Measurements from ENCODE around the gene GNB2.

Gene GNB2

DNA sequence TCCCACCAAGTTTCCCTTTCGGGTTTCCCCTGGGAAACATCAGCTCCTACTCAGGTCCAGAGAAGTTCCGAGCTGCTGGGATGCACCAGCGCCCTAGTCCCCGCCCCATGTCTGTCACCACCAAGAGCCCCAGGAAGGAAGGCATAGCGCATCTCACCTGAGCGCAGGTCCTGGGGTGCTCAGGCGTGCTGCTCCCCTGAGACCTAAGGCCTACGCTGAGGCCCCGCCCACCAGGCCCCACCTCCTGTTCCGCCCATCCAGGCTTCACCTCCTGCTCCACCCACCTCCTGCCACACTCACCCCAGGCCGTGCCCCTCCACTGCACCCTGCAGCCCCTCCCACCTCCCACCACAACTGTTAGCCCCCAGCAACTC is 31.0 kb upstream of the GNB2 start:
- Histone ChIP-seq H3K9ac (ENCODE audit: low read length) (no peak overlapping the region), H3K27me3 (replicated peaks; ENCODE audit: insufficient read depth, low read length) (peaks cover 88% of the 10 kb centered on the region), H3F3A (ENCODE audit: insufficient read depth, low read length) (no peaks in the 10 kb centered on the region), H3K36me3 (replicated peaks; ENCODE audit: insufficient read depth, low read length) (no peaks in the 10 kb centered on the region), H3K4me2 (ENCODE audit: low read depth, low read length) (peak overlapping the region; percentile 55; the same call in 1 of the 2 replicates), H3K4me1 (ENCODE audit: low read length) (no peaks in the 10 kb centered on the region), H3K4me3 (ENCODE audit: low read length) (peak overlapping the region; percentile 39; the same call in 1 of the 2 replicates), H3K79me2 (ENCODE audit: low read length) (no peaks in the 10 kb centered on the region), H3K9me2 (replicated peaks; ENCODE audit: insufficient read depth, low read length) (no peaks in the 10 kb centered on the region), H3K27ac (ENCODE audit: low read length) (no peak overlapping the region), H4K20me1 (ENCODE audit: insufficient read depth, low read length) (no peaks in the 10 kb centered on the region), H3K9me3 (replicated peaks; ENCODE audit: insufficient read depth, low read length) (no peaks in the 10 kb centered on the region), H2AFZ (ENCODE audit: low read length) (no peak overlapping the region; the same call in 1 of the 2 replicates)
- peak; percentile 58 for DNase-seq
- TF ChIP-seq, protein P1, sequence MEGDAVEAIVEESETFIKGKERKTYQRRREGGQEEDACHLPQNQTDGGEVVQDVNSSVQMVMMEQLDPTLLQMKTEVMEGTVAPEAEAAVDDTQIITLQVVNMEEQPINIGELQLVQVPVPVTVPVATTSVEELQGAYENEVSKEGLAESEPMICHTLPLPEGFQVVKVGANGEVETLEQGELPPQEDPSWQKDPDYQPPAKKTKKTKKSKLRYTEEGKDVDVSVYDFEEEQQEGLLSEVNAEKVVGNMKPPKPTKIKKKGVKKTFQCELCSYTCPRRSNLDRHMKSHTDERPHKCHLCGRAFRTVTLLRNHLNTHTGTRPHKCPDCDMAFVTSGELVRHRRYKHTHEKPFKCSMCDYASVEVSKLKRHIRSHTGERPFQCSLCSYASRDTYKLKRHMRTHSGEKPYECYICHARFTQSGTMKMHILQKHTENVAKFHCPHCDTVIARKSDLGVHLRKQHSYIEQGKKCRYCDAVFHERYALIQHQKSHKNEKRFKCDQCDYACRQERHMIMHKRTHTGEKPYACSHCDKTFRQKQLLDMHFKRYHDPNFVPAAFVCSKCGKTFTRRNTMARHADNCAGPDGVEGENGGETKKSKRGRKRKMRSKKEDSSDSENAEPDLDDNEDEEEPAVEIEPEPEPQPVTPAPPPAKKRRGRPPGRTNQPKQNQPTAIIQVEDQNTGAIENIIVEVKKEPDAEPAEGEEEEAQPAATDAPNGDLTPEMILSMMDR (IDR thresholded peaks at IDR 0.05; ENCODE audit: low read length), result no peak
- TF ChIP-seq EZH2 (optimal IDR thresholded peaks at IDR 0.05; ENCODE audit: low read depth, low read length) (no peak), EZH2phosphoT487 (IDR thresholded peaks at IDR 0.05; ENCODE audit: low read length) (no peak)

DNA sequence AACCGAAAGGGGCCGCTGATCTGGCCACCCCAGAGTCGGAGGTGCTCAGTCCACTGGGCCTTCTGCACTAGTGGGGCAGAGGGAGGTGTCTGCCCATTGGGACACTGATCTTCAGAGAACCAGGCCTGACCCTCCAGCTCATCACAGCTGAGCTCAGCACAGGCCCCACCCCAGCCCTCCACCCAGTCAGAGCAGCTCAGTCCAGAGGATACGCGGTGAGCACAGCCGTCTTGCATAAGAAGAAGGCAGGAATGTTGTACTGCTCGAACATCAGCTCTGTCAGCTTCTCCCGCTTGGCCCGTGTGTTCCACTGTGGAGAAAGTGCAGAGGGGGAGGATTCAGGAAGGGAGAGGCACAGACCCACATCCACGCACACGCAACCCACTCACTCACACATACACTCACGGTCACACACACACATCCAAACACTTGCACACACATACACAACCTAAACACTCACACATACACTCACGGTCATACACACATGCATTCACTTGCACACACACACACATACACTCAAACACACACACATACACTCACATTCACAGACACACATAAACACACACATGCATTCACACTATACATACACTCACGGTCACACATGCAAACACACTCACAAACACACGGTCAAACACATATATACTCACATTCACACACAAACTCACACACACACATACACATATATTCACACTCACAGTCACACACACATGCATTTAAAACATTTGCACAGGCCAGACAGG is 23.5 kb upstream of the GNB2 start:
- TF ChIP-seq EZH2phosphoT487 (IDR thresholded peaks at IDR 0.05; ENCODE audit: low read length), result no peak
- TF ChIP-seq EZH2 (optimal IDR thresholded peaks at IDR 0.05; ENCODE audit: low read depth, low read length), result no peak
- TF ChIP-seq, protein P1 (IDR thresholded peaks at IDR 0.05; ENCODE audit: low read length), result no peak
- Histone ChIP-seq H3K36me3 (replicated peaks; ENCODE audit: insufficient read depth, low read length) (no peaks in the 10 kb centered on the region), H3F3A (ENCODE audit: insufficient read depth, low read length) (no peaks in the 10 kb centered on the region), H3K4me2 (ENCODE audit: low read depth, low read length) (no peak overlapping the region), H3K79me2 (ENCODE audit: low read length) (no peaks in the 10 kb centered on the region), H3K27ac (ENCODE audit: low read length) (no peak overlapping the region), H4K20me1 (ENCODE audit: insufficient read depth, low read length) (no peaks in the 10 kb centered on the region), H3K9ac (ENCODE audit: low read length) (no peak overlapping the region), H3K9me3 (replicated peaks; ENCODE audit: insufficient read depth, low read length) (no peaks in the 10 kb centered on the region), H3K4me3 (ENCODE audit: low read length) (no peak overlapping the region), H3K4me1 (ENCODE audit: low read length) (no peaks in the 10 kb centered on the region), H2AFZ (ENCODE audit: low read length) (no peak overlapping the region), H3K9me2 (replicated peaks; ENCODE audit: insufficient read depth, low read length) (no peaks in the 10 kb centered on the region), H3K27me3 (replicated peaks; ENCODE audit: insufficient read depth, low read length) (peaks cover 88% of the 10 kb centered on the region)
- no peak for DNase-seq

DNA sequence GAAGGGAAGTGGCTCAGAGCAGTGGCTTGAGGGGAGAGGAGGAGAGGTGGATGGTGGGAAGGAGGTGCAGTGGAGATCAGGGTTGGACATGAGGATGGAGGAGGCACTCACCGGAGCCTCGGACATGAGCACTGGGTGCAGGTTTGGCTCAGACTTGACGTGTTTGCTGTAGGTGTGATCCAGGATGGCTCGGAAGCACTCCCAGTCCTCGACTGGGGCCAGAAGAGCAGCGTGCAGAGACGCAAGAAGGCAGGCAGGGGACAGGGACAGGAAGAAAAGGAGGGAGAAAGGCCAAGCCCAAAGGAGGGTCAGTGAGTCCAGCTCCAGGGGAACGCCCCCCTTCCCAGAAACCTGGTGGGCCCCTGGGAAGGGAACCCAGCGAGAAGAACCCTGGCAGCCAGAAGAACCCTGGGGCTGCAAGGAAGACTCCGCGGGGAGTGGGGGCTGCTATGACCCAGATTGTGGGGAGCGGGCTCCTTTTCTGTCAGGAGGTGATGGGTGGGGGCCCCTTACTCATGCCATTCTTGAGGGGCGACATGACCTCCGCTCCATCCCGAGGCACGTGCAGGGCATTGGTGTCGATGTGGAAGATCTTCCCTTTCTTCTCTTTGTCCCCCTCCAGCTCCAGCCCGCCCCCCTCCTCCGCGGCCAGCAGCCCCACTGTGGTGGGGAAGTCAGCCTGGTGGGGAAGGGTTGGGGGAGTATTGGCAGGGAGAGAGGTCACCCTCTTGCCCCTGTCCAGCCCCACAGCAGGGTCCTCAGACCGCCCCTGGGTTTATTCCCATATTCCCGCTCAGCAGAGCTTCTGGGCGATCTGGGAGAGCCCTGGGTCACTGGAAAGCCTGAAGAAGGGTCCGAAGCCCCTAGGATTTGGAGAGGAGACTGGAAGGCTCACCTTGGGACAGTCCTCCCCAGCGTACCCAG is 18.4 kb upstream of the GNB2 start:
- H2AFZ ChIP-seq (ENCODE audit: low read length), result no peak overlapping the region
- H3K79me2 ChIP-seq (ENCODE audit: low read length), result no peaks in the 10 kb centered on the region
- H3K27ac ChIP-seq (ENCODE audit: low read length), result no peak overlapping the region
- DNase-seq, result no peak
- H3K4me2 ChIP-seq (ENCODE audit: low read depth, low read length), result no peak overlapping the region
- no peak for TF ChIP-seq EZH2phosphoT487 (IDR thresholded peaks at IDR 0.05; ENCODE audit: low read length)
- TF ChIP-seq EZH2 (optimal IDR thresholded peaks at IDR 0.05; ENCODE audit: low read depth, low read length), result no peak
- TF ChIP-seq, protein P1 (IDR thresholded peaks at IDR 0.05; ENCODE audit: low read length), result no peak
- H4K20me1 ChIP-seq (ENCODE audit: insufficient read depth, low read length), result no peaks in the 10 kb centered on the region
- no peaks in the 10 kb centered on the region for H3K4me1 ChIP-seq (ENCODE audit: low read length)
- no peak overlapping the region for H3K4me3 ChIP-seq (ENCODE audit: low read length)
- H3K9me3 ChIP-seq (replicated peaks; ENCODE audit: insufficient read depth, low read length), result no peaks in the 10 kb centered on the region
- no peaks in the 10 kb centered on the region for H3F3A ChIP-seq (ENCODE audit: insufficient read depth, low read length)
- peaks cover 90% of the 10 kb centered on the region for H3K27me3 ChIP-seq (replicated peaks; ENCODE audit: insufficient read depth, low read length)
- H3K9ac ChIP-seq (ENCODE audit: low read length), result no peak overlapping the region
- H3K36me3 ChIP-seq (replicated peaks; ENCODE audit: insufficient read depth, low read length), result no peaks in the 10 kb centered on the region
- no peaks in the 10 kb centered on the region for H3K9me2 ChIP-seq (replicated peaks; ENCODE audit: insufficient read depth, low read length)
